ENCODE results near the gene UQCRFS1.

Gene UQCRFS1

DNA sequence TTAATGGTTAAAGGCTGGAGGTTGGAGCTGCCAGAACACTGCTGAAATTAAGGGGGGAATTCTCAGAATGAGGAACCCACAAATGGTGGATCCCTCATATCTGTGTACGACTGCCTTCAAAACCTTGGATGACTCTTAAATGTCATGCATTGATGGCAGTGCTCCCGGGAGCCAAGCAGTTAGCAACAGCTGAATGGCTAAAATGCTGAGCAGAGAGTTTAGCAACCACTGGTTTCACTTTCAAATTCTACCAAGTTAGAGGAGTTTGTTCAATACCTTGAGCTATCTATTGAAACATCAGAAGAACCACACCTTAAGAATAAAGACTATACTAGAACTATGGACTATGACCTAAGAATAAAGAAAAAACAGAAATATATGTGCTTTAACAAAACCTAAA, 41.4 kb downstream of the UQCRFS1 start:
- DNase-seq (ENCODE audit: low read depth in 1 of 2, low spot score in 1 of 2) = no peak
- no peaks in the 10 kb centered on the region for H3K27me3 ChIP-seq (ENCODE audit: insufficient read depth, poor library complexity, severe bottlenecking)
- TF ChIP-seq SPI1 (IDR thresholded peaks at IDR 0.05; ENCODE audit: borderline replicate concordance, low read depth) (no peak), POLR2AphosphoS5 (IDR thresholded peaks at IDR 0.05; ENCODE audit: low read depth) (no peak), GABPA (IDR thresholded peaks at IDR 0.05; ENCODE audit: low read depth) (no peak)
- TF ChIP-seq, protein P1, sequence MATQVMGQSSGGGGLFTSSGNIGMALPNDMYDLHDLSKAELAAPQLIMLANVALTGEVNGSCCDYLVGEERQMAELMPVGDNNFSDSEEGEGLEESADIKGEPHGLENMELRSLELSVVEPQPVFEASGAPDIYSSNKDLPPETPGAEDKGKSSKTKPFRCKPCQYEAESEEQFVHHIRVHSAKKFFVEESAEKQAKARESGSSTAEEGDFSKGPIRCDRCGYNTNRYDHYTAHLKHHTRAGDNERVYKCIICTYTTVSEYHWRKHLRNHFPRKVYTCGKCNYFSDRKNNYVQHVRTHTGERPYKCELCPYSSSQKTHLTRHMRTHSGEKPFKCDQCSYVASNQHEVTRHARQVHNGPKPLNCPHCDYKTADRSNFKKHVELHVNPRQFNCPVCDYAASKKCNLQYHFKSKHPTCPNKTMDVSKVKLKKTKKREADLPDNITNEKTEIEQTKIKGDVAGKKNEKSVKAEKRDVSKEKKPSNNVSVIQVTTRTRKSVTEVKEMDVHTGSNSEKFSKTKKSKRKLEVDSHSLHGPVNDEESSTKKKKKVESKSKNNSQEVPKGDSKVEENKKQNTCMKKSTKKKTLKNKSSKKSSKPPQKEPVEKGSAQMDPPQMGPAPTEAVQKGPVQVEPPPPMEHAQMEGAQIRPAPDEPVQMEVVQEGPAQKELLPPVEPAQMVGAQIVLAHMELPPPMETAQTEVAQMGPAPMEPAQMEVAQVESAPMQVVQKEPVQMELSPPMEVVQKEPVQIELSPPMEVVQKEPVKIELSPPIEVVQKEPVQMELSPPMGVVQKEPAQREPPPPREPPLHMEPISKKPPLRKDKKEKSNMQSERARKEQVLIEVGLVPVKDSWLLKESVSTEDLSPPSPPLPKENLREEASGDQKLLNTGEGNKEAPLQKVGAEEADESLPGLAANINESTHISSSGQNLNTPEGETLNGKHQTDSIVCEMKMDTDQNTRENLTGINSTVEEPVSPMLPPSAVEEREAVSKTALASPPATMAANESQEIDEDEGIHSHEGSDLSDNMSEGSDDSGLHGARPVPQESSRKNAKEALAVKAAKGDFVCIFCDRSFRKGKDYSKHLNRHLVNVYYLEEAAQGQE (IDR thresholded peaks at IDR 0.05; ENCODE audit: insufficient replicate concordance, low read depth) = no peak
- TF ChIP-seq, protein P2, sequence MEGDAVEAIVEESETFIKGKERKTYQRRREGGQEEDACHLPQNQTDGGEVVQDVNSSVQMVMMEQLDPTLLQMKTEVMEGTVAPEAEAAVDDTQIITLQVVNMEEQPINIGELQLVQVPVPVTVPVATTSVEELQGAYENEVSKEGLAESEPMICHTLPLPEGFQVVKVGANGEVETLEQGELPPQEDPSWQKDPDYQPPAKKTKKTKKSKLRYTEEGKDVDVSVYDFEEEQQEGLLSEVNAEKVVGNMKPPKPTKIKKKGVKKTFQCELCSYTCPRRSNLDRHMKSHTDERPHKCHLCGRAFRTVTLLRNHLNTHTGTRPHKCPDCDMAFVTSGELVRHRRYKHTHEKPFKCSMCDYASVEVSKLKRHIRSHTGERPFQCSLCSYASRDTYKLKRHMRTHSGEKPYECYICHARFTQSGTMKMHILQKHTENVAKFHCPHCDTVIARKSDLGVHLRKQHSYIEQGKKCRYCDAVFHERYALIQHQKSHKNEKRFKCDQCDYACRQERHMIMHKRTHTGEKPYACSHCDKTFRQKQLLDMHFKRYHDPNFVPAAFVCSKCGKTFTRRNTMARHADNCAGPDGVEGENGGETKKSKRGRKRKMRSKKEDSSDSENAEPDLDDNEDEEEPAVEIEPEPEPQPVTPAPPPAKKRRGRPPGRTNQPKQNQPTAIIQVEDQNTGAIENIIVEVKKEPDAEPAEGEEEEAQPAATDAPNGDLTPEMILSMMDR (IDR thresholded peaks at IDR 0.05; ENCODE audit: insufficient read depth, low read length) = no peak
- H3K4me3 ChIP-seq (replicated peaks; ENCODE audit: insufficient read depth, low read length) = no peak overlapping the region
- no peak overlapping the region for H3K27ac ChIP-seq (replicated peaks)

DNA sequence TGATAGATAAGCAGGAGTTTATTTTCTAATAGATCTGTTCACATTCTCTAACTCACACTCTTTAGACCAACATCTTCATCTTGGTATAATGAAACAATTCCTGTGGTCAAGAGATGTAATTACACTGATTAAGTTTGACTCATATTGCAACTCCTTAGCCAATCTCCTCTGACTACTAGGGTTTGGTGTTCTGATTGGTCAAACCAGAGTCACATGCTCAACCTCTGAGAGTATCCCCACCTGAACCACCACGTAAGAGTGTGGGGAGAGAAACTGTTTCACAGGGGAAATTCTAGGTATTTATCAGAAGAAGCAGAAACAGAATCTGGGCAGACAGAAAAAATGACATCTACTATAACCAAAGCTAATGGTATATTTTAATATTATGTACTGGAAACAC, 42.4 kb downstream of the UQCRFS1 start:
- Histone ChIP-seq H3K27me3 (ENCODE audit: insufficient read depth, poor library complexity, severe bottlenecking) (no peaks in the 10 kb centered on the region), H3K4me3 (replicated peaks; ENCODE audit: insufficient read depth, low read length) (no peak overlapping the region), H3K27ac (replicated peaks) (no peak overlapping the region)
- TF ChIP-seq SPI1 (IDR thresholded peaks at IDR 0.05; ENCODE audit: borderline replicate concordance, low read depth) (no peak), POLR2AphosphoS5 (IDR thresholded peaks at IDR 0.05; ENCODE audit: low read depth) (no peak), GABPA (IDR thresholded peaks at IDR 0.05; ENCODE audit: low read depth) (no peak)
- TF ChIP-seq, protein P2 (IDR thresholded peaks at IDR 0.05; ENCODE audit: insufficient read depth, low read length) = no peak
- TF ChIP-seq, protein P1 (IDR thresholded peaks at IDR 0.05; ENCODE audit: insufficient replicate concordance, low read depth) = no peak
- no peak for DNase-seq (ENCODE audit: low read depth in 1 of 2, low spot score in 1 of 2)

DNA sequence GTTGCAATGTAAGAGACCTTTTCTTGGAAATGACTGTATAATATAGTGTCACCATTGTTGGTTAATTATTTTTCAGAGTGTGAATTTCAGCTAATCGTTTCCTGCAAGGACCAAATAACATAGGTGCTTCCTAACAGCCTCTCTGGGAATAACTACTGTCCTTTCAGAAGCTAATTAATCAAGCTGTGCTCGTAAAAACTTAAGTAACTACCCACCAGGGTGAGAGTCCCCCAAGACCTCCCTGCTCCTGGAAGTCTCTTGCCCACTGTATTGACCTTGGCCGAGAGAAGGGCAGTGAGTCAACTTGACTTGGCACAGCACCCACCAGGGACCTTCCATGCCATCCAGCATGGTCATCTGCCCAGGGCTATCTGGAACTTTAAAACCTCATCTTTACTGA, 50.3 kb downstream of the UQCRFS1 start:
- Histone ChIP-seq H3K27ac (replicated peaks) (no peak overlapping the region), H3K27me3 (ENCODE audit: insufficient read depth, poor library complexity, severe bottlenecking) (no peaks in the 10 kb centered on the region), H3K4me3 (replicated peaks; ENCODE audit: insufficient read depth, low read length) (no peak overlapping the region)
- TF ChIP-seq, protein P1 (IDR thresholded peaks at IDR 0.05; ENCODE audit: insufficient replicate concordance, low read depth) = no peak
- TF ChIP-seq GABPA (IDR thresholded peaks at IDR 0.05; ENCODE audit: low read depth) (no peak), SPI1 (IDR thresholded peaks at IDR 0.05; ENCODE audit: borderline replicate concordance, low read depth) (no peak), POLR2AphosphoS5 (IDR thresholded peaks at IDR 0.05; ENCODE audit: low read depth) (no peak)
- TF ChIP-seq, protein P2 (IDR thresholded peaks at IDR 0.05; ENCODE audit: insufficient read depth, low read length) = no peak
- DNase-seq (ENCODE audit: low read depth in 1 of 2, low spot score in 1 of 2) = no peak

Data from HL-60 (cell line).